Lung (tissue), 12 donors: Measurements from ENCODE around the gene AFAP1. TPM values are rescaled to one million over a fixed set of nuclear protein-coding genes. Genes with fewer than 3 reads are reported as not detected.

ENCODE experiments used
- ATAC-seq: fragments of 200-7000 bp; cut with Tn5 transposase; one replicate; pipeline ENCODE4 v1.9.1; 2020; ENCODE audit warnings: moderate number of reproducible peaks; ENCODE audit not compliant: insufficient read depth, low FRiP score
- DNase-seq, 3 donors: peaks; one replicate each; pipeline ENCODE4 v3.0.0-alpha.2; 2013 to 2017
- H3K27ac ChIP-seq, 2 donors: one replicate each; pipeline ENCODE4 v1.5.1; 2013; ENCODE audit warnings: mild to moderate bottlenecking in 2 of 2, moderate library complexity in 2 of 2, control low read depth in 1 of 2, inconsistent platforms in 1 of 2, low read depth in 1 of 2, low read length in 1 of 2
- H3K27me3 ChIP-seq, 3 donors: one replicate each; pipeline ENCODE4 v1.5.1; 2013; ENCODE audit warnings: low read length in 2 of 3; ENCODE audit not compliant: control insufficient read depth in 3 of 3, insufficient read depth in 3 of 3
- H3K36me3 ChIP-seq, 4 donors: one replicate each; pipeline ENCODE4 v1.5.1; 2013; ENCODE audit warnings: low read length in 4 of 4, mild to moderate bottlenecking in 1 of 4, moderate library complexity in 1 of 4; ENCODE audit not compliant: control insufficient read depth in 4 of 4, insufficient read depth in 4 of 4
- H3K4me1 ChIP-seq, 5 donors: one replicate each; pipeline ENCODE4 v1.5.1; 2013; ENCODE audit warnings: low read length in 5 of 5, mild to moderate bottlenecking in 2 of 5, moderate library complexity in 1 of 5; ENCODE audit not compliant: control insufficient read depth in 5 of 5, insufficient read depth in 5 of 5
- H3K4me3 ChIP-seq: one replicate; pipeline ENCODE4 v1.5.1; 2013; ENCODE audit warnings: mild to moderate bottlenecking, control low read depth, moderate library complexity
- H3K9ac ChIP-seq, 2 donors: one replicate each; pipeline ENCODE4 v1.5.1; 2013; ENCODE audit warnings: low read length in 2 of 2, control low read depth in 1 of 2; ENCODE audit not compliant: insufficient read depth in 1 of 2
- H3K9me3 ChIP-seq, 4 donors: one replicate each; pipeline ENCODE4 v1.5.1; 2013; ENCODE audit warnings: low read length in 3 of 4, mild to moderate bottlenecking in 1 of 4, moderate library complexity in 1 of 4; ENCODE audit not compliant: control insufficient read depth in 4 of 4, insufficient read depth in 3 of 4
- WGBS, 2 donors: extraction: QIAGEN DNeasy Blood & Tissue Kit; methylation state at CpG; one replicate each; pipeline ENCODE4 v1.1.7; 2013; 5-methylcytosine and 5-hydroxymethylcytosine counted together
- polyA plus RNA-seq, 2 donors: library from polyadenylated mRNA; stranded (reverse); fragments of 200-250 nt; gene quantifications; one replicate each; pipeline ENCODE4 v1.2.1, GENCODE V29; 2013
- total RNA-seq, 2 donors: library from RNA; depleted of rRNA in 1 of 2; stranded (reverse); fragments of >200 nt in 1 of 2; gene quantifications; one replicate each; pipeline ENCODE4 v1.2.1, GENCODE V29; 2014 to 2021
- TF ChIP-seq, protein P1 (sequence below): IDR thresholded peaks from 2 replicates; pipeline ENCODE4 v1.5.1; 2012; ENCODE audit warnings: mild to moderate bottlenecking; ENCODE audit errors: control extremely low read depth, extremely low read depth
- donor health status: control.
- donor health status: control.
- donor health status: Bipolar disorder and iron deficiency.
- donor health status: healthy.
- donor health status: DM: yes; HTN: yes; CAD: no.

Gene AFAP1
- total and polyA plus RNA-seq, 4 donors: 5.3 to 34.1 (median 12.3) TPM

DNA sequence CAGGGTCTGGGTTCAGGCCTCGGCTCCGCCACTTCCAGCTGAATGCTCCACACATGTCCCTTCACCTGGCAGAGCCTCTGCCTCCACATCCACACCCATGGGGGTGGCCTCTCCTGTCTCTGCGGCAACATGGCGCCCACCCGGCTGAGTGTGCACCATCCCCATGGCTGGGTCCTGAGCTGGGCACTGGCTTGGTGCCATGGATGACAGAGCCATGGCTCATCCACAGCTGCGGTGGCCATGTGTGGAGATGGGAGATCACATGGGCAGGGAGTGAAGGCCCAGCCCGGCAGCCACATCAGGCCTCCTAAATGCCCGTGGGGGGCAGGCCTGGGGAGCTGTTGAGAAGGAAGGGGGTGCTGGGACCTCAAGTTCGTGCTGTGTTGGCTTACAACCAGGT, 213.7 kb downstream of the AFAP1 start:
- no peaks in the 10 kb centered on the region for H3K36me3 ChIP-seq
- no peak overlapping the region for H3K4me3 ChIP-seq
- WGBS, 2 donors: 88 to 92% methylated on average over 9 of the region's 9 CpGs
- H3K27me3 ChIP-seq: no peaks in the 10 kb centered on the region
- no peak overlapping the region for H3K27ac ChIP-seq
- DNase-seq: no peak
- no peaks in the 10 kb centered on the region for H3K9me3 ChIP-seq
- TF ChIP-seq, protein P1, sequence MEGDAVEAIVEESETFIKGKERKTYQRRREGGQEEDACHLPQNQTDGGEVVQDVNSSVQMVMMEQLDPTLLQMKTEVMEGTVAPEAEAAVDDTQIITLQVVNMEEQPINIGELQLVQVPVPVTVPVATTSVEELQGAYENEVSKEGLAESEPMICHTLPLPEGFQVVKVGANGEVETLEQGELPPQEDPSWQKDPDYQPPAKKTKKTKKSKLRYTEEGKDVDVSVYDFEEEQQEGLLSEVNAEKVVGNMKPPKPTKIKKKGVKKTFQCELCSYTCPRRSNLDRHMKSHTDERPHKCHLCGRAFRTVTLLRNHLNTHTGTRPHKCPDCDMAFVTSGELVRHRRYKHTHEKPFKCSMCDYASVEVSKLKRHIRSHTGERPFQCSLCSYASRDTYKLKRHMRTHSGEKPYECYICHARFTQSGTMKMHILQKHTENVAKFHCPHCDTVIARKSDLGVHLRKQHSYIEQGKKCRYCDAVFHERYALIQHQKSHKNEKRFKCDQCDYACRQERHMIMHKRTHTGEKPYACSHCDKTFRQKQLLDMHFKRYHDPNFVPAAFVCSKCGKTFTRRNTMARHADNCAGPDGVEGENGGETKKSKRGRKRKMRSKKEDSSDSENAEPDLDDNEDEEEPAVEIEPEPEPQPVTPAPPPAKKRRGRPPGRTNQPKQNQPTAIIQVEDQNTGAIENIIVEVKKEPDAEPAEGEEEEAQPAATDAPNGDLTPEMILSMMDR: no peak
- no peaks in the 10 kb centered on the region for H3K4me1 ChIP-seq
- ATAC-seq: no peak
- H3K9ac ChIP-seq: no peak overlapping the region

- WGBS, 2 donors: 92 to 97% methylated on average over 16 of the region's 16 CpGs
- ATAC-seq (no peak), DNase-seq (no peak)
- Histone ChIP-seq H3K9ac (no peak overlapping the region), H3K36me3 (no peaks in the 10 kb centered on the region), H3K27me3 (peaks cover 0 to 14% (median 5%) of the 10 kb centered on the region in 3 donors), H3K4me1 (no peaks in the 10 kb centered on the region), H3K9me3 (no peaks in the 10 kb centered on the region), H3K4me3 (no peak overlapping the region), H3K27ac (no peak overlapping the region)
- TF ChIP-seq, protein P1: no peak
These were observed 216.0 kb downstream of the AFAP1 start for GRCh38 chr4:7723625-7724024.

- ATAC-seq: no peak
- DNase-seq: no peak
- Histone ChIP-seq H3K4me3 (no peak overlapping the region), H3K36me3 (no peaks in the 10 kb centered on the region), H3K4me1 (no peaks in the 10 kb centered on the region), H3K9me3 (peaks cover 0 to 2% (median 0%) of the 10 kb centered on the region in 4 donors), H3K27me3 (peaks cover 0 to 19% (median 5%) of the 10 kb centered on the region in 3 donors), H3K9ac (no peak overlapping the region), H3K27ac (no peak overlapping the region)
- 36 to 58% methylated on average over 21 to 22 of the region's 22 CpGs for WGBS, 2 donors
- TF ChIP-seq, protein P1: no peak
These were observed 216.8 kb downstream of the AFAP1 start for GRCh38 chr4:7722766-7723387.
